KOPT-K1 (cell line): ENCODE measurements around the gene STKLD1.
"Not testable (repeated sequence)": the region's sequence is repeated elsewhere in the genome, so short reads cannot be mapped to it uniquely, and the experiment has no call there.

Source experiments
- H3K27ac ChIP-seq: fragments of 200-600 bp; sonication (generic); 2 replicates; pipeline ENCODE4 v1.5.1; 2016; ENCODE audit warnings: antibody characterized with exemption, mild to moderate bottlenecking, low read depth, low read length; ENCODE audit not compliant: poor library complexity, severe bottlenecking
- H3K36me3 ChIP-seq: fragments of 200-600 bp; sonication (generic); 2 replicates; pipeline ENCODE4 v1.5.1; 2017; ENCODE audit warnings: antibody characterized with exemption, mild to moderate bottlenecking, low read length, moderate library complexity; ENCODE audit not compliant: insufficient read depth
- H3K9me3 ChIP-seq: fragments of 200-600 bp; sonication (generic); 2 replicates; pipeline ENCODE4 v1.5.1; 2017; ENCODE audit warnings: antibody characterized with exemption, low read length, mild to moderate bottlenecking; ENCODE audit not compliant: insufficient read depth, poor library complexity, severe bottlenecking

The STKLD1 gene

GRCh38 chr9:133443248-133443647 lies 67.1 kb downstream of the STKLD1 start:
- Histone ChIP-seq H3K9me3 (no peaks in the 10 kb centered on the region), H3K36me3 (no peaks in the 10 kb centered on the region), H3K27ac (no peak overlapping the region)

- Histone ChIP-seq H3K27ac (no peak overlapping the region), H3K9me3 (no peaks in the 10 kb centered on the region), H3K36me3 (no peaks in the 10 kb centered on the region)
These were observed 67.8 kb downstream of the STKLD1 start for GRCh38 chr9:133443982-133444381.

GRCh38 chr9:133445293-133445969 lies 69.3 kb downstream of the STKLD1 start:
- no peak overlapping the region for H3K27ac ChIP-seq
- no peaks in the 10 kb centered on the region for H3K36me3 ChIP-seq
- H3K9me3 ChIP-seq: no peaks in the 10 kb centered on the region

GRCh38 chr9:133448487-133448972 lies 72.4 kb downstream of the STKLD1 start:
- no peaks in the 10 kb centered on the region for H3K9me3 ChIP-seq
- no peaks in the 10 kb centered on the region for H3K36me3 ChIP-seq
- H3K27ac ChIP-seq: no peak overlapping the region

DNA sequence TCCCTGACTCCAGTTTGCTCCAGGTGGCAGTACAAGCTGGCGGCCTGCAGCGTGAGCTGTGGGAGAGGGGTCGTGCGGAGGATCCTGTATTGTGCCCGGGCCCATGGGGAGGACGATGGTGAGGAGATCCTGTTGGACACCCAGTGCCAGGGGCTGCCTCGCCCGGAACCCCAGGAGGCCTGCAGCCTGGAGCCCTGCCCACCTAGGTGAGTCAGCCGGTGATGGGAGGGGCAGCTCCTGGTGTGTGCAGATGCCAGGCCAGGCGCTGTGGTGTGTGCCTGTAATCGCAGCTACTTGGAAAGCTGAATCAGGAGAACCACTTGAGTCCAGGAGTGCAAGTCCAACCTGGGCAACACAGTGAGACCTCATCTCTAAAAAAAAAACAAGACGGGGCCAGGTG lies 73.6 kb downstream of the STKLD1 start:
- no peak overlapping the region for H3K27ac ChIP-seq
- H3K9me3 ChIP-seq: no peaks in the 10 kb centered on the region
- no peaks in the 10 kb centered on the region for H3K36me3 ChIP-seq

DNA sequence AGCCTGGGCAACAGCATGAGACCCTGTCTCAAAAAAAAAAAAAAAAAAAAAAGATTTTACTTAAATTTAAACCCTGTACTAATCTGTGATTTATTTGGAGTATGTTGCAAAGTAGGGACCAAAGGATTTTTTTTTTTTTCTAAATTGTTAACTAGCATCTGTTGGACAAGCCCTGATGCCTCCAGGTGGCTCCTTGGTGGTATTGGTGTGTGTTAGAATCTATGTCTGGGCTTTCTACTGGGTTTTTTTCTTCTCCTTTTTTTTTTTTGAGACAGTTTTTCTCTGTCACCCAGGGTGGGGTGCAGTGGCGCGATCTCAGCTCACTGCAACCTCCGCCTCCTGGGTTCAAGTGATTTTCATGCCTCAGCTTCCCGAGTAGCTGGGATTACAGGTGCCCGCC lies 75.7 kb downstream of the STKLD1 start:
- not testable (repeated sequence) for H3K9me3 ChIP-seq, H3K36me3 ChIP-seq, H3K27ac ChIP-seq

- no peak overlapping the region for H3K27ac ChIP-seq
- no peaks in the 10 kb centered on the region for H3K36me3 ChIP-seq
These were observed 76.4 kb downstream of the STKLD1 start for GRCh38 chr9:133452562-133452961.

DNA sequence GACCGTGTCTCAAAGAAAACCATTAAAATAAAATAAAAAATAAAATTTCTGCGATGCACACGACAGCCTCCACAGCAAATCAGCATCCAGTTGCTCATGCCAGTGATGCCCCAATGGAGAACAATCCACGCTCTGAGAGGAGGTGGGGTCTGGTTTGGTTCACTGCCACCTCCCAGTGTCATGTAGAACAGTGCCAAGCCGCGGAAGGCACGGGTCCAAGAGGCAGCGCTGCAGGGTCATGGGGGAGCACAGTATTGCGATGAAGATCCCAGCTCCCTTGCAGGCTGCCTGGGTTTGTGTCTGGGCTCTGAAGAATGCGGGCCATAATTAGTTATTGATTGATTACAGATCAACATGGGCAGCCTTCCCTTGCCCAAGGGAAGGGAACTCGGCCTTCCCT lies 77.5 kb downstream of the STKLD1 start:
- Histone ChIP-seq H3K36me3 (no peaks in the 10 kb centered on the region), H3K9me3 (no peaks in the 10 kb centered on the region), H3K27ac (no peak overlapping the region)

More at GRCh38 chr9:133452562-133452961, 76.4 kb downstream of the STKLD1 start:
- no peaks in the 10 kb centered on the region for H3K9me3 ChIP-seq

GRCh38 chr9:133454325-133454724 lies 78.2 kb downstream of the STKLD1 start:
- Histone ChIP-seq H3K27ac (no peak overlapping the region), H3K9me3 (no peaks in the 10 kb centered on the region), H3K36me3 (no peaks in the 10 kb centered on the region)

DNA sequence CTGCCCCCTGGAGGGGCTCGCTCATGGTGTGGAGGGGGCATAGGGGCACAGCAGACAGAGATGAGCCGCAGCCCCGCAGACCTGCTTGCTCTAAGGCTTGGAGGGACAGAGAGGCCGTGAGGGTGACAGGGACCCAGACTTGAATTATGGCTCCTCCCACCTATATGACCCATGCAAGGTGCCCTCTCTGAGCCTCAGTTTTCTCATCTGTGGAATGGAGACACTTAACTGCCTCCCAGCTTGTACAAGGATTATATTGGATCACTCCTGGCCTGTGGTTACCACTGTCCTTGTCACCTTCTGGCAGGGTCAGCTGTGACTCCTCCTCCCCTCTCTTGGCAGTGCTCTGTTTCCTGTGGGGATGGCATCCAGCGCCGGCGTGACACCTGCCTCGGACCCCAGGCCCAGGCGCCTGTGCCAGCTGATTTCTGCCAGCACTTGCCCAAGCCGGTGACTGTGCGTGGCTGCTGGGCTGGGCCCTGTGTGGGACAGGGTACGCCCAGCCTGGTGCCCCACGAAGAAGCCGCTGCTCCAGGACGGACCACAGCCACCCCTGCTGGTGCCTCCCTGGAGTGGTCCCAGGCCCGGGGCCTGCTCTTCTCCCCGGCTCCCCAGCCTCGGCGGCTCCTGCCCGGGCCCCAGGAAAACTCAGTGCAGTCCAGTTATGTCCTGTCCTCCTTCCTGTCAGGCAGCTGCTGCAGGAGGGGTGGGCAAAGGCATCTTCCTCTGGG lies 78.9 kb downstream of the STKLD1 start:
- Histone ChIP-seq H3K27ac (no peak overlapping the region), H3K9me3 (no peaks in the 10 kb centered on the region), H3K36me3 (no peaks in the 10 kb centered on the region)
